Neural progenitor cell (in vitro differentiated cells): ENCODE measurements around the gene ZNF521. TPM values are rescaled to one million over a fixed set of nuclear protein-coding genes. Genes with fewer than 3 reads are reported as not detected.

ENCODE experiments used
- DNase-seq: peaks from one replicate; pipeline ENCODE4 v3.0.0-alpha.2; 2016; ENCODE audit warnings: low spot score
- H2AFZ ChIP-seq: fragments of 200-600 bp; sonication (generic); replicated peaks from 2 replicates; pipeline ENCODE4 v1.6.1; 2016; ENCODE audit warnings: antibody characterized with exemption
- H3F3A ChIP-seq: fragments of 200-600 bp; sonication (generic); 2 replicates; pipeline ENCODE4 v1.6.1; 2016; ENCODE audit warnings: antibody characterized with exemption, low read depth
- H3K27ac ChIP-seq: fragments of 200-600 bp; sonication (generic); 2 replicates; pipeline ENCODE4 v1.5.1; 2016; ENCODE audit warnings: mild to moderate bottlenecking
- H3K27me3 ChIP-seq: fragments of 200-600 bp; sonication (generic); 2 replicates; pipeline ENCODE4 v1.6.1; 2016; ENCODE audit warnings: mild to moderate bottlenecking, moderate library complexity
- H3K36me3 ChIP-seq: fragments of 200-600 bp; sonication (generic); 2 replicates; pipeline ENCODE4 v1.5.1; 2016
- H3K4me1 ChIP-seq: fragments of 200-600 bp; sonication (generic); 2 replicates; pipeline ENCODE4 v1.6.1; 2016; ENCODE audit warnings: mixed run types
- H3K4me2 ChIP-seq: fragments of 200-600 bp; sonication (generic); 2 replicates; pipeline ENCODE4 v1.6.1; 2016
- H3K4me3 ChIP-seq: fragments of 200-600 bp; sonication (generic); 2 replicates; pipeline ENCODE4 v1.5.1; 2016
- H3K79me2 ChIP-seq: fragments of 200-600 bp; sonication (generic); 2 replicates; pipeline ENCODE4 v1.6.1; 2016; ENCODE audit warnings: low read depth
- H3K9ac ChIP-seq: fragments of 200-600 bp; sonication (generic); 2 replicates; pipeline ENCODE4 v1.6.1; 2016
- H3K9me3 ChIP-seq: fragments of 200-600 bp; sonication (generic); 2 replicates; pipeline ENCODE4 v1.5.1; 2016; ENCODE audit warnings: low read depth
- H4K20me1 ChIP-seq: fragments of 200-600 bp; sonication (generic); 2 replicates; pipeline ENCODE4 v1.6.1; 2016; ENCODE audit warnings: low read depth
- H3K27ac Mint-ChIP-seq: 3 replicates; pipeline ENCODE4 v1.8.0; 2021; ENCODE audit warnings: mixed read lengths
- H3K27me3 Mint-ChIP-seq: 2 replicates; pipeline ENCODE4 v1.8.0; 2022; ENCODE audit warnings: low read depth, mild to moderate bottlenecking, inconsistent platforms, moderate library complexity, mixed read lengths; ENCODE audit not compliant: insufficient read depth
- H3K36me3 Mint-ChIP-seq: 3 replicates; pipeline ENCODE4 v1.8.0; 2021; ENCODE audit warnings: mixed read lengths
- H3K4me1 Mint-ChIP-seq: 3 replicates; pipeline ENCODE4 v1.8.0; 2021; ENCODE audit warnings: mixed read lengths
- H3K4me3 Mint-ChIP-seq: 3 replicates; pipeline ENCODE4 v1.8.0; 2021; ENCODE audit warnings: mild to moderate bottlenecking, moderate library complexity, mixed read lengths
- H3K9me3 Mint-ChIP-seq: 3 replicates; pipeline ENCODE4 v1.8.0; 2020; ENCODE audit warnings: mixed read lengths
- EZH2 ChIP-seq: fragments of 200-600 bp; sonication (generic); IDR thresholded peaks from 2 replicates; pipeline ENCODE4 v1.6.1; 2017; ENCODE audit warnings: antibody characterized with exemption, mild to moderate bottlenecking, moderate library complexity
- EZH2phosphoT487 ChIP-seq: fragments of 200-600 bp; sonication (generic); IDR thresholded peaks from 2 replicates; pipeline ENCODE4 v1.6.1; 2017; ENCODE audit warnings: antibody characterized with exemption
- total RNA-seq: library from RNA; depleted of rRNA; stranded (reverse); fragments of >200 nt; gene quantifications from 2 replicates; pipeline ENCODE4 v1.2.3, GENCODE V29; 2015; ENCODE audit warnings: low replicate concordance
- TF ChIP-seq, protein P1 (sequence below): fragments of 200-600 bp; sonication (generic); IDR thresholded peaks from 2 replicates; pipeline ENCODE4 v1.5.1; 2017; ENCODE audit warnings: antibody characterized with exemption, mild to moderate bottlenecking

The ZNF521 gene
- total RNA-seq, 1 donor from 2014 or later = 136 TPM

- H3K9ac ChIP-seq = no peak overlapping the region
- H3K4me2 ChIP-seq = no peak overlapping the region
- H3K36me3 Mint-ChIP-seq = peaks cover 18% of the 10 kb centered on the region
- no peak overlapping the region for H3K4me3 ChIP-seq
- peaks cover 16% of the 10 kb centered on the region for H3F3A ChIP-seq
- peaks cover 3% of the 10 kb centered on the region for H3K36me3 ChIP-seq
- TF ChIP-seq, protein P1, sequence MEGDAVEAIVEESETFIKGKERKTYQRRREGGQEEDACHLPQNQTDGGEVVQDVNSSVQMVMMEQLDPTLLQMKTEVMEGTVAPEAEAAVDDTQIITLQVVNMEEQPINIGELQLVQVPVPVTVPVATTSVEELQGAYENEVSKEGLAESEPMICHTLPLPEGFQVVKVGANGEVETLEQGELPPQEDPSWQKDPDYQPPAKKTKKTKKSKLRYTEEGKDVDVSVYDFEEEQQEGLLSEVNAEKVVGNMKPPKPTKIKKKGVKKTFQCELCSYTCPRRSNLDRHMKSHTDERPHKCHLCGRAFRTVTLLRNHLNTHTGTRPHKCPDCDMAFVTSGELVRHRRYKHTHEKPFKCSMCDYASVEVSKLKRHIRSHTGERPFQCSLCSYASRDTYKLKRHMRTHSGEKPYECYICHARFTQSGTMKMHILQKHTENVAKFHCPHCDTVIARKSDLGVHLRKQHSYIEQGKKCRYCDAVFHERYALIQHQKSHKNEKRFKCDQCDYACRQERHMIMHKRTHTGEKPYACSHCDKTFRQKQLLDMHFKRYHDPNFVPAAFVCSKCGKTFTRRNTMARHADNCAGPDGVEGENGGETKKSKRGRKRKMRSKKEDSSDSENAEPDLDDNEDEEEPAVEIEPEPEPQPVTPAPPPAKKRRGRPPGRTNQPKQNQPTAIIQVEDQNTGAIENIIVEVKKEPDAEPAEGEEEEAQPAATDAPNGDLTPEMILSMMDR = no peak
- no peak for TF ChIP-seq EZH2
- no peak for TF ChIP-seq EZH2phosphoT487
- H3K79me2 ChIP-seq = peaks cover 77% of the 10 kb centered on the region
- no peaks in the 10 kb centered on the region for H3K27me3 ChIP-seq
- H3K9me3 Mint-ChIP-seq = no peaks in the 10 kb centered on the region
- no peak overlapping the region for H2AFZ ChIP-seq
- peaks cover 100% of the 10 kb centered on the region for H4K20me1 ChIP-seq
- H3K27ac Mint-ChIP-seq = no peak overlapping the region
- H3K4me1 ChIP-seq = peaks cover 59% of the 10 kb centered on the region
- no peak overlapping the region for H3K27ac ChIP-seq
- peaks cover 60% of the 10 kb centered on the region for H3K4me1 Mint-ChIP-seq
- no peak for DNase-seq
- no peaks in the 10 kb centered on the region for H3K9me3 ChIP-seq
- H3K4me3 Mint-ChIP-seq = no peak overlapping the region
- no peaks in the 10 kb centered on the region for H3K27me3 Mint-ChIP-seq
Measured at GRCh38 chr18:25186871-25187270, 165.1 kb downstream of the ZNF521 start.

- no peaks in the 10 kb centered on the region for H3K27me3 ChIP-seq
- H3K36me3 ChIP-seq = no peaks in the 10 kb centered on the region
- H2AFZ ChIP-seq = no peak overlapping the region
- H3K79me2 ChIP-seq = peaks cover 90% of the 10 kb centered on the region
- H3K9ac ChIP-seq = no peak overlapping the region
- Mint-ChIP-seq H3K9me3 (no peaks in the 10 kb centered on the region), H3K27me3 (no peaks in the 10 kb centered on the region), H3K4me3 (no peak overlapping the region), H3K4me1 (peaks cover 56% of the 10 kb centered on the region), H3K36me3 (peaks cover 9% of the 10 kb centered on the region), H3K27ac (no peak overlapping the region)
- TF ChIP-seq, protein P1 = no peak
- TF ChIP-seq EZH2 = no peak
- TF ChIP-seq EZH2phosphoT487 = no peak
- DNase-seq = no peak
- H3K4me3 ChIP-seq = no peak overlapping the region
- H3F3A ChIP-seq = peaks cover 4% of the 10 kb centered on the region
- peaks cover 98% of the 10 kb centered on the region for H4K20me1 ChIP-seq
- no peak overlapping the region for H3K27ac ChIP-seq
- H3K9me3 ChIP-seq = no peaks in the 10 kb centered on the region
- no peak overlapping the region for H3K4me2 ChIP-seq
- H3K4me1 ChIP-seq = peaks cover 44% of the 10 kb centered on the region
Measured at GRCh38 chr18:25181993-25182392, 170.0 kb downstream of the ZNF521 start.

DNA sequence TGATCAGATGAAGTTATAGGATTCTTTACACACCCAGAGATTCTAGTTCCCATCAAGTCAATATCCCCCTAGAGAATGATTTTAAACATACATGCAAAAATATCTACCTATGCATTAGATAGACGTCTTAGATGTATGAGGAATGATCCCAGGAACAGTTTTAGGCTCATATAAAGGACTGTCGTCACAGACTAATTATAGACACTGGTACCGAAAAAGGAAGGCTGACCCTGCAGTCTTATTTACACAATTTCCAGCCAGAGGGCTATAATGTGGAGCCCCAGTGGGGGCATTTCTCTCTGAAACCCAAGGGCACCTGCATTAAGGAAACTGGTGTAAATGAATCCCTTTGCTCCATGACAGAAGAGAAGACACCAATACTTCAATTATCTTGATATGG lies 170.4 kb downstream of the ZNF521 start:
- Histone ChIP-seq H3F3A (peaks cover 4% of the 10 kb centered on the region), H3K4me1 (peaks cover 48% of the 10 kb centered on the region), H3K9ac (no peak overlapping the region), H4K20me1 (peaks cover 98% of the 10 kb centered on the region), H3K4me3 (no peak overlapping the region), H3K9me3 (no peaks in the 10 kb centered on the region), H3K36me3 (no peaks in the 10 kb centered on the region), H3K27ac (no peak overlapping the region), H3K27me3 (no peaks in the 10 kb centered on the region), H3K79me2 (peaks cover 94% of the 10 kb centered on the region), H3K4me2 (peak overlapping the region; percentile 6), H2AFZ (no peak overlapping the region)
- Mint-ChIP-seq H3K9me3 (no peaks in the 10 kb centered on the region), H3K27ac (no peak overlapping the region), H3K4me3 (no peak overlapping the region), H3K36me3 (peaks cover 12% of the 10 kb centered on the region), H3K4me1 (peaks cover 59% of the 10 kb centered on the region), H3K27me3 (no peaks in the 10 kb centered on the region)
- DNase-seq = no peak
- TF ChIP-seq EZH2phosphoT487 (no peak), EZH2 (no peak)
- TF ChIP-seq, protein P1 = no peak
